ENCODE data around the gene CNDP1. TPM values are rescaled to one million over a fixed set of nuclear protein-coding genes. Genes with fewer than 3 reads are reported as not detected.

CNDP1 gene
- total and polyA plus RNA-seq, 4 donors, result 0.09 to 21.1 (median 5.8) TPM

GRCh38 chr18:74567822-74568221, 33.5 kb downstream of the CNDP1 start (continued):
- TF ChIP-seq CTCF (IDR thresholded peaks at IDR 0.05; ENCODE audit: low read depth, low read length, missing input control) (no peak), RAD21 (IDR thresholded peaks at IDR 0.05) (no peak), EGR1 (IDR thresholded peaks at IDR 0.05; ENCODE audit: low read depth in 2 of 2) (no peak), YY1 (IDR thresholded peaks at IDR 0.05) (no peak), TAF1 (conservative IDR thresholded peaks at IDR 0.05) (no peak), ATF3 (IDR thresholded peaks at IDR 0.05) (no peak), RXRA (IDR thresholded peaks at IDR 0.05) (no peak), JUND (IDR thresholded peaks at IDR 0.05) (no peak), NR2F2 (IDR thresholded peaks at IDR 0.05) (no peak)

GRCh38 chr18:74569401-74569800, 35.1 kb downstream of the CNDP1 start:
- Histone ChIP-seq H3K36me3 (ENCODE audit: control insufficient read depth in 4 of 4, insufficient read depth in 3 of 4, low read depth in 1 of 4, low read length in 3 of 4) (peaks cover 0 to 3% (median 0%) of the 10 kb centered on the region in 4 donors), H3K9me3 (ENCODE audit: control insufficient read depth in 4 of 4, low read length in 3 of 4) (no peaks in the 10 kb centered on the region), H3K4me3 (ENCODE audit: low read depth in 1 of 3, low read length in 3 of 3) (no peak overlapping the region), H3K27ac (ENCODE audit: low read depth in 1 of 2, low read length in 2 of 2) (no peak overlapping the region), H3K9ac (ENCODE audit: low read depth in 1 of 2, low read length in 2 of 2) (no peak overlapping the region), H3K4me1 (ENCODE audit: control insufficient read depth in 4 of 4, insufficient read depth in 4 of 4, low read length in 3 of 4) (peaks cover 1 to 16% (median 7%) of the 10 kb centered on the region in 4 donors), H3K27me3 (ENCODE audit: control insufficient read depth in 4 of 4, insufficient read depth in 4 of 4, low read length in 3 of 4) (no peaks in the 10 kb centered on the region)
- DNase-seq (ENCODE audit: low spot score), result no peak
- TF ChIP-seq NR2F2 (IDR thresholded peaks at IDR 0.05), result no peak
- TF ChIP-seq FOXA1 (IDR thresholded peaks at IDR 0.05), result no peak
- TF ChIP-seq TAF1 (conservative IDR thresholded peaks at IDR 0.05), result no peak
- TF ChIP-seq HNF4G (IDR thresholded peaks at IDR 0.05), result no peak
- no peak for TF ChIP-seq SP1 (IDR thresholded peaks at IDR 0.05)
- TF ChIP-seq JUND (IDR thresholded peaks at IDR 0.05), result no peak
- no peak for TF ChIP-seq RXRA (IDR thresholded peaks at IDR 0.05)
- no peak for TF ChIP-seq ZBTB33 (IDR thresholded peaks at IDR 0.05)
- TF ChIP-seq EGR1 (IDR thresholded peaks at IDR 0.05; ENCODE audit: low read depth in 2 of 2), result no peak
- no peak for TF ChIP-seq MAX (IDR thresholded peaks at IDR 0.05)
- TF ChIP-seq YY1 (IDR thresholded peaks at IDR 0.05), result no peak
- no peak for TF ChIP-seq REST (IDR thresholded peaks at IDR 0.05)
- no peak for TF ChIP-seq HNF4A (conservative IDR thresholded peaks at IDR 0.05)
- no peak for TF ChIP-seq CTCF (IDR thresholded peaks at IDR 0.05; ENCODE audit: low read depth, low read length, missing input control)
- TF ChIP-seq ATF3 (IDR thresholded peaks at IDR 0.05), result no peak
- no peak for TF ChIP-seq FOXA2 (IDR thresholded peaks at IDR 0.05)
- no peak for TF ChIP-seq GABPA (IDR thresholded peaks at IDR 0.05 in 1 of 2, conservative IDR thresholded peaks at IDR 0.05 in 1 of 2)
- WGBS, result 92% methylated on average over 4 of the region's 4 CpGs
